ENCODE measurements around the gene EHMT2.

DNA sequence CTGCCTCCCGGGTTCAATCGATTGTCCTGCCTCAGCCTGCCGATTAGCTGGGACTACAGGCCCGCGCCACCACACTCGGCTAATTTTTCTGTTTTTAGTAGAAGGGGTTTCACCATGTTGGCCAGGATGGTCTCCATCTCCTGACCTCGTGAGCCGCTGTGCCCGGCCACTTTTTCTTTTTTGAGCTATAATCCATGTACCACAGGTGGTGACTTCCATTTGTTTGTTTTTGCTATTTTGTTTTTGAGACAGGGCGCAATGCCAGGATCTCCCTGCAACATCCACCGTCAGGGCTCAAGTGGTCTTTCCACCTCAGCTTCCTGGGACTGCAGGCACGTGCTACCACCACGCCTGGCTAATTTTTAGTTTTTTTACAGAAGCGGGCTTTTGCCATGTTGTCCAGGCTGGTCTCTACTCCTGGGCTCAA lies 61.4 kb downstream of the EHMT2 start:
- TF ChIP-seq, protein P1, sequence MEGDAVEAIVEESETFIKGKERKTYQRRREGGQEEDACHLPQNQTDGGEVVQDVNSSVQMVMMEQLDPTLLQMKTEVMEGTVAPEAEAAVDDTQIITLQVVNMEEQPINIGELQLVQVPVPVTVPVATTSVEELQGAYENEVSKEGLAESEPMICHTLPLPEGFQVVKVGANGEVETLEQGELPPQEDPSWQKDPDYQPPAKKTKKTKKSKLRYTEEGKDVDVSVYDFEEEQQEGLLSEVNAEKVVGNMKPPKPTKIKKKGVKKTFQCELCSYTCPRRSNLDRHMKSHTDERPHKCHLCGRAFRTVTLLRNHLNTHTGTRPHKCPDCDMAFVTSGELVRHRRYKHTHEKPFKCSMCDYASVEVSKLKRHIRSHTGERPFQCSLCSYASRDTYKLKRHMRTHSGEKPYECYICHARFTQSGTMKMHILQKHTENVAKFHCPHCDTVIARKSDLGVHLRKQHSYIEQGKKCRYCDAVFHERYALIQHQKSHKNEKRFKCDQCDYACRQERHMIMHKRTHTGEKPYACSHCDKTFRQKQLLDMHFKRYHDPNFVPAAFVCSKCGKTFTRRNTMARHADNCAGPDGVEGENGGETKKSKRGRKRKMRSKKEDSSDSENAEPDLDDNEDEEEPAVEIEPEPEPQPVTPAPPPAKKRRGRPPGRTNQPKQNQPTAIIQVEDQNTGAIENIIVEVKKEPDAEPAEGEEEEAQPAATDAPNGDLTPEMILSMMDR (conservative IDR thresholded peaks at IDR 0.05 in 1 of 2, IDR thresholded peaks at IDR 0.05 in 1 of 2; ENCODE audit: extremely low read depth in 1 of 2, insufficient read depth in 1 of 2, low read depth in 1 of 2, low read length in 2 of 2), result no peak
- no peak for TF ChIP-seq EZH2 (IDR thresholded peaks at IDR 0.05; ENCODE audit: borderline replicate concordance, low read length)
